GM21528 (cell line): ENCODE data around the gene TNRC6B.
"Not testable (repeated sequence)": the region's sequence is repeated elsewhere in the genome, so short reads cannot be mapped to it uniquely, and the experiment has no call there.

Source experiments
- ATAC-seq: cut with Tn5 transposase; IDR thresholded peaks from one replicate; pipeline ENCODE4 v1.9.1; 2021; ENCODE audit warnings: mild to moderate bottlenecking, moderate library complexity; ENCODE audit not compliant: unreplicated experiment, low FRiP score

Gene TNRC6B

GRCh38 chr22:40345815-40346184, 168.1 kb downstream of the TNRC6B start:
- ATAC-seq, result peak; percentile 21

DNA sequence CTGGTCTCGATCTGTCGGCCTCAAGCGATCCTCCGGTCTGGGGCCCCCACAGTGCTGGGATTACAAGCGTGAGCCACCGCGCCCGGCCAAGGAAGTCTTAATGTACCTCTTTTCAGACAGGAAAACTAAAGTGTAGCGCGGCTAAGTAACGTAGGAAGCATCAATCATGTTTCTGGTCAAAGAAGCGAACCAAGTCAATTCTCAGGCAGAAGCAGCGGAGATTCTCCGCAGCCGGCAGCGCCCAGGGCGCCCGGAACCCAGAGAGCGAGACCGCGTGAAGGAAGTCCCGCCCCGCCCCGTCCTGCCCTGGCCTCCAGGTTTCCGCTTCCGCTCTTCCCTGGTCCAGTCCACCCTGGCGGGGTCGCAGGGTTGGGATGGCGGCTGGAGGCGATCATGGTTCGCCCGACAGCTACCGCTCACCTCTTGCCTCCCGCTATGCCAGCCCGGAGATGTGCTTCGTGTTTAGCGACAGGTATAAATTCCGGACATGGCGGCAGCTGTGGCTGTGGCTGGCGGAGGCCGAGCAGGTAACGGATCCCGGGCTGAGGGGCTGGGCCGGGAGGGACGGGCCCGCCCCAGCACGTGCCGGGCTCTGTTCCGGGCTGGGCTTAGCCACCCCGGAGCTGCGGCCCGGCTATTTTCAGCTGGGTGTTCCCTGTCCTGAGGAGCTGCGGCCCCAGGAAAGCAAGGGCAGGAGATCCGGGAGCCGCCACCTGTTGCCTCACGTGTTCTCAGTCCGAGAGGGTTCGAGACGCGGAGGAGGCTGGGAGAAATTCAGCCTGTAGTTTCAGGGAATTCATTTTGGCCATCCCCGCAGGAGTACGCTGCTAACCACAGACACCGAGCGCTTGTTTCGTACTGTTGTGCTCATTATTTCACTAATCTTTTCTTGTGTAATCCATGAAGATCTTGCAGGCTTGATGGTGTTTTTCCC, 168.7 kb downstream of the TNRC6B start, which contains the start of gene ADSL:
ADSL (plus strand) TSS at position 316 of the 934 bp plus-strand sequence; CDS start at position 375, 59 bp downstream.
- peak; percentile 66 for ATAC-seq

DNA sequence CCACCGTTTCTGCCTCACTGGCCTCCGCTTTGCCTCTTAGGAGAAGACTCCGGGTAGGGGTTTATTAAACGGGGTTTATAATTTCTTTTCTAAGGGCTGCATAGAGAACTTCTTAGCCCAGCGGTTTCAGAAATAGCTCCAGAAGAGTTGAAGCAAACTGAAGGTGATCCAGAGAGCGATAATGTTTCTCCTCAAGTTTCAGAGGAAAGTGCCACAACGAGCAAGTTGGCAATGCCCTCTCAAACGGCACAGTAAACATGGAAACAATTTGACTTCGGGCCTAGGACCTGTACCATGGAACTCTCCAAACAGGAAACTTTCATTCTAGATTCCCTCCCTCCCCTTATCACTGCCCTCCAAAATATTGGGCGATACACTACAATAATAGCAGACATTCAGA, 169.6 kb downstream of the TNRC6B start:
- ATAC-seq, result no peak

GRCh38 chr22:40348025-40348658, 170.4 kb downstream of the TNRC6B start:
- no peak for ATAC-seq

DNA sequence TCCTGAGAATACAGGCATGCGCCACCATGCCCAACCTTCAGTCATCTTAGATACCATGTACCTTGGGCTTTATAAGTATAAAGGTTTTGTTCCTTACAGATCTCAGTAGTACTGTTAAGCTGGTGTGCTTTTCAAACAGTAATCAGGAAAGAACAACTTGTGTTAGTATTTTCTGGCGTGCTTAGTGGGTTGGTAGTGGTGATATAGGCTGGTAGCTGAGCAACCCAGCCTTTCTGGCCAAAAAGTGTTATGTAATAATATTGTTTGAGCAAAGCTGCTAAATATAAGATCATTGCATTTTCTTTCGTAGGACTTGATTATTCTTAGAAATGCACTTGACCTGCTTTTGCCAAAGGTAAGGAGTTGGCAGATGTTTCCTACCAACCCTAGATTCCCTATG, 175.0 kb downstream of the TNRC6B start:
- no peak for ATAC-seq

DNA sequence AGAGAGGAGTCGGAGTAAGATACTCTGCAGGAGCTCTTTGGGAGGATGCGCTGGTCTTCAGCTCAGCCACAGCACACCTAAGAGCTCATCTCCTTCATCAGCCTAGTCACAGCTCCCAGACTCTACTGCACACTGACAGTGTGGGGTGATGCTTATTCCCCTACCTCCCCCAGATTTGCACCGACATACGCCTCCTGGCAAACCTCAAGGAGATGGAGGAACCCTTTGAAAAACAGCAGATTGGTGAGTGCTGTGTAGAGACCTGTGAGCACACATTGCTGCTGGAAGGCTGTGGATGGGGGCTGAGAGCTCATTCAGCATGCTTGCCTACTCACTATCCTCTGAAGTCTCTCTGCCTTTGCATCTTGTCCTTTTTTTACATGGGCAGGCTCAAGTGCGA, 183.4 kb downstream of the TNRC6B start:
- ATAC-seq, result no peak

DNA sequence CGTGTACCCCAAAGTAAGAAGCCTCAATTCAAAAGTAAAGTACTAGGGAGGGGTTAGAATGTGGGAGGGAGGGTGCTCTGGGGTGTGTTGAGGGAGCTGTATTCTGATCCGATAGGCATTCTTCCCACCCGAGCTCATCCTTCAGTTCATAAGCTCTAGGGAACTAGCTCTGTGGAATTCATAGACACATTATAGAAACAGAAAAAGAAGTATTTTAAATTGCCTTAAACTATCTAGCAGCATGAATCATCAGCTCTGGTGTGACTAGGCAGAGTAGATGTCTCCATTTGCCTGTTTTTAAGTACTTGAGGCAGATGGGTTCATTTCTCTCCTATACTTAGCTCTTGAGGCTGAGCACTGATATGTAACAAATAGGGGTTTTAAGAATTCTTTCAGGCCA, 185.3 kb downstream of the TNRC6B start:
- no peak for ATAC-seq

- no peak for ATAC-seq
Measured at GRCh38 chr22:40364431-40364830, 186.7 kb downstream of the TNRC6B start.

- no peak for ATAC-seq
Measured at GRCh38 chr22:40366068-40366467, 188.3 kb downstream of the TNRC6B start.

DNA sequence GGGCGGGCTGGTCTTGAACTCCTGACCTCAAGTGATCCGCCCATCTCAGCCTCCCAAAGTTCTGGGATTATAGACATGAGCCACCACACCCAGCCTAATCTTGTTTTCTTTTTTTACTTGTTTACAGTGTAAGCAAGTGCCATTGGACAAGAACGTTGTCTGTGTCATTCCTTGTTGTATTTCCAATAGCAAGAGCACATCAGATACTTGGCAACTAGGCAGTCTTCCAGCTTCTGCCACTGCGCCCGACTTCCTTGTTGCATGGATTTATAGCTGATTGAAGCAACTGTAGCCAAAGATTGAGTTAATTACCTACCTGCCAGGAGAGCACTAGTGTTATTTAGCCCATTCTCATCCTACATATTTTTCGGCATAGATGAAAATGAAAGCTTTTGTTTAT, 189.6 kb downstream of the TNRC6B start:
- no peak for ATAC-seq

GRCh38 chr22:40368016-40368415, 190.3 kb downstream of the TNRC6B start:
- ATAC-seq, result no peak

DNA sequence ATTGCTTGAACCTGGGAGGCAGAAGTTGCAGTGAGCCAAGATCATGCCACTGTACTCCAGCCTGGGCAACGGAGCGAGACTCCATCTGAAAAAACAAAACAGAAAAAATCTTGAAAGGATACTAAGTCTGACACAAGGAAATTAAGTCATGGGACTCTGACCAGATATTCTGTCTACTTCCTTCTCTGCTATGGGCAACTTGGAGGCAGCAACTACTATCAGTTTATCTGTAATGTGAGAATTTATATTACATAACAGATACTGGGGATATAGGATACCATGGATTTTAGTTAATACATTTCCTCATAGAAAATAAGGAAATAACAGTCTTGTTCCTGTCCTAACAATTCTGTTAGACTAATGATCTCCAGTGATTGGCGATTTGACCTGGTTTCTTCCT, 191.1 kb downstream of the TNRC6B start:
- no peak for ATAC-seq

DNA sequence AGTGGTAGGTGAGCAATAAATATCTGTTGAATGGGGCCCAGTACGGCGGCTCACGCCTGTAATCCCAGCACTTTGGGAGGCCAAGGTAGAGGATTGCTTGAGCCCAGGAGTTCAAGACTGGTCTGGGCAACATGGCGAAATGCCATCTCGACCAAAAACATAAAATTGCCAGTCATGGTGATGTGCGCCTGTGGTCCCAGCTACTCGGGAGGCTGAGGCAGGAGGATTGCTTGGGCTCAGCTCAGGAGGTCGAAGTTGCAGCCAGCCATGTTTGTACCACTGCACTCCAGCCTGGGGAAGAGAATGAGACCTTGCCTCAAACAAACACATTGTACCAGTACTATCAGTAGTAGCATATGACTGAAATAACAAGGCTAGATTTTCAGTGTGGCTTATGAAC, 196.8 kb downstream of the TNRC6B start:
- ATAC-seq, result no peak

GRCh38 chr22:40376149-40376548, 198.4 kb downstream of the TNRC6B start:
- no peak for ATAC-seq

- no peak for ATAC-seq
Measured at GRCh38 chr22:40377931-40378330, 200.2 kb downstream of the TNRC6B start.

GRCh38 chr22:40378448-40378847, 200.7 kb downstream of the TNRC6B start:
- not testable (repeated sequence) for ATAC-seq

DNA sequence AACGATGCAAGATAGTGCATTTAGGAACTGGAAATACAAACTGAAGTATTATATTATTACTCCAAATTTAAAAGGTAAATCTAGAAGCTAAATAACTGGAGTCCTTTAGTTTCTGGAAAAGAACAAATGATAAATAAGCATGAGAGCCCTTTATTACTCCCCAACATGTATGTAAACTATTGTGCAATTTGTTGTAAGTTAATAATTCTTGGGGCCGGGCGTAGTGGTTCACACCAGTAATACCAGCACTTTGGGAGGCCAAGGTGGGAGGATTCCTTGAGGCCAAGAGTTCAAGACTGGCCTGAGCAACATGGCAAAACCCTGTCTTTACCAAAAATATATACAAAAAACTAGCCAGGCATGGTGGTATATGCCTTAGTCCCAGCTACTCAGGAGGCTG, 203.7 kb downstream of the TNRC6B start:
- no peak for ATAC-seq

DNA sequence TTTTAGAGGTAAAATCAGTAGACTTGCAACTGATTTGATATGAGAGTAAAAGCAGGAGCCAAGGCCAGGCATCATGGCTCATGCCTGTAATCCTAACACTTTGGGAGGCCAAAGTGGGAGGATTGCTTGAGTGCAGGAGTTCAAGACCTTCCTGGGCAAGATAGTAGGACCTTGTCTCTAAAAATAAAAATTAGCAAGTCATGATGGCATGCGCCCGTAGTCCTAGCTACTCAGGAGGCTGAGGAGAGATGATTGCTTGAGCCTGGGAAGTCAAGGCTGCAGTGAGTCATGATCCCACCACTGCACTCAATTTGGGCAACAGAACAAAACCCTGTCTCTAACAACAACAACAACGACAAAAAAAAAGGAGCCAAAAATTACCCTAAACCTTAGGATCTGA, 206.2 kb downstream of the TNRC6B start:
- ATAC-seq, result no peak

DNA sequence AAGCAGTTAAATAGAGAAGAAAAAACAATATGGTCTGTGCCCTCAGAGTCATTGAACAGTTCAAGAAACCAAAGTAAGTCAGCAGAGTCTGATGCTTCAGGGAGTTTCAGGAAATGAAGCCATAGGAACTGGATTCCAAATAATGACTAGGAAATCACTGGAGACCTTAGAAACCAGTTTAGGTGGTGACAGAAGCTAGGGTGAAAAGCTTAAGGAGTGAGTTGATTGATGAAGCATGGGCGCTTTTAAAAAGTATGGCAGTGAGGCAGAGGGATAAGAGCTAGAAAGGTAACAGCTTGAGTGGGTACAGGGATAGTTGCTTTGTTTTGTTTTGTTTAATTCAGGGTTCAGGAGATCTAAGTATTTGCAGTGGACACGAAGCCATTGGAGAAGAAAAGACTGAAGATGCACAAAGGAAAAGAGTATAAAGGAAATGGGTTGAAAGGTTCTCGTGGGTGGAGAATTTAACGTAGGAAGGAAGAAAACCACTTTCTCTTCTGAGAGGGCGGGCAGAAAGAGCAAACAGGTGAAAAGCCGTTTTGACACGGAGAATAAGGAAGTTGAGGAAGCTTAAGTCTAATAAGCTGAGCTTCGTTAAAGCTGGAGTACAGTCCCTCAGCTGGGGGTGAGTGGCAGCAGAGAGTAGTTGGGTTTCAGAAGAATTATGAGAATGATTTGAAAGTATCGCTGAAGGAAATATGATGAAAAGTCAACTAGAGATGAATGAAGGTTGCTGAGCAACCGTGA, 207.5 kb downstream of the TNRC6B start:
- ATAC-seq, result no peak
